ENCODE data around the gene ZNF445. TPM values are rescaled to one million over a fixed set of nuclear protein-coding genes. Genes with fewer than 3 reads are reported as not detected.
"Not testable (repeated sequence)": the region's sequence is repeated elsewhere in the genome, so short reads cannot be mapped to it uniquely, and the experiment has no call there.

ZNF445 gene
- polyA plus RNA-seq, 12 donors, result 12.4 to 22.4 (median 16.9) TPM; not detected in 1

GRCh38 chr3:44409640-44410410, 67.6 kb downstream of the ZNF445 start:
- DNase-seq, result no peak

- no peak for DNase-seq
These were observed 74.9 kb downstream of the ZNF445 start for GRCh38 chr3:44402548-44402947.

GRCh38 chr3:44400771-44401170, 76.7 kb downstream of the ZNF445 start:
- DNase-seq, result no peak

- no peak for DNase-seq
These were observed 78.6 kb downstream of the ZNF445 start for GRCh38 chr3:44398853-44399252.

GRCh38 chr3:44398271-44398670, 79.2 kb downstream of the ZNF445 start:
- DNase-seq, result not testable (repeated sequence)

- no peak for DNase-seq
These were observed 81.0 kb downstream of the ZNF445 start for GRCh38 chr3:44396200-44397171.

- DNase-seq, result no peak
These were observed 81.8 kb downstream of the ZNF445 start for GRCh38 chr3:44395714-44396113.

- no peak for DNase-seq
These were observed 85.0 kb downstream of the ZNF445 start for GRCh38 chr3:44392489-44392888.

- no peak for DNase-seq
These were observed 90.1 kb downstream of the ZNF445 start for GRCh38 chr3:44387404-44387803.

Other genes starting within 250 kb of the ZNF445 start
- not detected for gene TOPAZ1, start 235.8 kb downstream of the ZNF445 start, polyA plus RNA-seq (ENCODE audit: insufficient read length in 12 of 12)
- gene TCAIM, start 138.9 kb downstream of the ZNF445 start, polyA plus RNA-seq (ENCODE audit: insufficient read length in 12 of 12), result 10 to 100 TPM in 11 of 12 donors, not detected in 1; 23.8 to 51.5 (median 26.0) TPM
- gene ZKSCAN7, start 77.5 kb upstream of the ZNF445 start, polyA plus RNA-seq (ENCODE audit: insufficient read length in 12 of 12), result 10 to 100 TPM in 1 of 12 donors, 1 to 10 TPM in 10, not detected in 1; 5.8 to 10.4 (median 8.1) TPM
- 1 to 10 TPM in 11 of 12 donors, not detected in 1; 3.4 to 9.8 (median 4.8) TPM for gene ZNF660, start 107.3 kb upstream of the ZNF445 start, polyA plus RNA-seq (ENCODE audit: insufficient read length in 12 of 12)
- 10 to 100 TPM in 11 of 12 donors, not detected in 1; 13.5 to 24.4 (median 20.2) TPM for gene ZNF197, start 147.4 kb upstream of the ZNF445 start, polyA plus RNA-seq (ENCODE audit: insufficient read length in 12 of 12)
- 1 to 10 TPM in 11 of 12 donors, not detected in 1; 5.7 to 9.2 (median 7.4) TPM for gene ZNF35, start 171.1 kb upstream of the ZNF445 start, polyA plus RNA-seq (ENCODE audit: insufficient read length in 12 of 12)
- gene ZNF502, start 235.0 kb upstream of the ZNF445 start, polyA plus RNA-seq (ENCODE audit: insufficient read length in 12 of 12), result 1 to 10 TPM in 11 of 12 donors, not detected in 1; 5.1 to 9.2 (median 7.4) TPM

Measured in muscle of arm (tissue), 12 donors.